ENCODE data around the gene MOXD1. TPM values are rescaled to one million over a fixed set of nuclear protein-coding genes. Genes with fewer than 3 reads are reported as not detected.

MOXD1 gene
- total and polyA plus RNA-seq, 3 experiments from 2014 or later: 0.25 TPM; not detected in 2

- H3K9me3 ChIP-seq (ENCODE audit: low read length): no peaks in the 10 kb centered on the region
- POLR2A ChIA-PET: no interaction called here
- Mint-ChIP-seq H3K36me3 (no peaks in the 10 kb centered on the region), H3K4me3 (no peak overlapping the region), H3K4me1 (peaks cover 0 to 11% (median 9%) of the 10 kb centered on the region in 3 donors), H3K27ac (no peak overlapping the region), H3K27me3 (peaks cover 5 to 27% of the 10 kb centered on the region in 2 donors), H3K9me3 (no peaks in the 10 kb centered on the region)
- H3K27me3 ChIP-seq (ENCODE audit: insufficient read depth, low read length, poor library complexity, severe bottlenecking): no peaks in the 10 kb centered on the region
- DNase-seq: no peak
- no peaks in the 10 kb centered on the region for H3K4me1 ChIP-seq (ENCODE audit: insufficient read depth, low read length)
- H3K4me3 ChIP-seq (ENCODE audit: low read length): no peak overlapping the region
- no peaks in the 10 kb centered on the region for H3K36me3 ChIP-seq (ENCODE audit: insufficient read depth, low read length)
- CTCF ChIA-PET: interaction anchor here (1.1 kb wide), 1 partner anchor 10 kb away, joined by 3 read pairs; no protein-coding TSS in a partner anchor
- no peak overlapping the region for H3K27ac ChIP-seq (ENCODE audit: low read depth, low read length)
These were observed 32.3 kb downstream of the MOXD1 start for GRCh38 chr6:132368916-132369481.

- Mint-ChIP-seq H3K36me3 (peaks cover 0 to 2% (median under 1%) of the 10 kb centered on the region in 3 donors), H3K9me3 (no peaks in the 10 kb centered on the region), H3K27ac (no peak overlapping the region), H3K4me1 (peaks cover 0 to 11% (median 9%) of the 10 kb centered on the region in 3 donors), H3K4me3 (no peak overlapping the region), H3K27me3 (peaks cover 5 to 31% of the 10 kb centered on the region in 2 donors)
- H3K36me3 ChIP-seq (ENCODE audit: insufficient read depth, low read length): no peaks in the 10 kb centered on the region
- no peaks in the 10 kb centered on the region for H3K9me3 ChIP-seq (ENCODE audit: low read length)
- no peak for DNase-seq
- no peaks in the 10 kb centered on the region for H3K4me1 ChIP-seq (ENCODE audit: insufficient read depth, low read length)
- no peak overlapping the region for H3K4me3 ChIP-seq (ENCODE audit: low read length)
- no peak overlapping the region for H3K27ac ChIP-seq (ENCODE audit: low read depth, low read length)
- ChIA-PET POLR2A (no interaction called here), CTCF (no interaction called here)
- H3K27me3 ChIP-seq (ENCODE audit: insufficient read depth, low read length, poor library complexity, severe bottlenecking): no peaks in the 10 kb centered on the region
These were observed 35.9 kb downstream of the MOXD1 start for GRCh38 chr6:132365281-132365907.

DNA sequence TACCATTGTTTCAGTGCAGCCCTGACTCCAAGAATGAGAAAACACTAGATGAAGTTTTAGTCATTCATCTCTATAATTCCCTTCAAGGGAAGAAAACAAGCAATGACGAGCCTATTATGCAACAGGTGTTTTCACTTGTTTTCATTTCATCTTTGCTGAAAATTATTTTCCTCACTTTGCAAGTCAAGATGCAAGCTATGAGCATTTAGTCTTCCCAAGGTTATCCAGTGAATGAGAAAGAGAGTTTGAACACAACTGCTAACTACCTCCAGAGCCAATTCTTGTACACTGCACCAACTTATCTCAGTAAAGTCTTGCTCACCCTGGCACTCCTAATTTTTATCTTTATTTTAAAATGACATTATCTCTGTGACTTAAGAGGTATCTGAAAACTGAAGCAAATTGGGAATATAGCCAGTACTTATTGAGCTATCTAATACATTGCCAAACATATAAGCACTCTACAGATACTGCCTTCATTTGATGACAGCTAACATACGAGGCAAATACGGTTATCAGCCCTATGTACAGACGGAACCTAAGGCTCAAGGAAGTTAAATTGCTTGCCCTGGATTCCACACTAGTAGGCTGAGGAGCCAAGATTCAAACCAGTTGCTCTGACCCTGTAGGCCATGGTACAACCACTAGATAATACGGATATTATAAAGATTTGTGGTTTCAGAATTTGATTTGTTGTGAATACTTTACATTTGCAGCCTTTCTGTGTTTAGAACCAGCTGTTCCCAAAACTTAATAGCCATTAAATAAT is 36.8 kb downstream of the MOXD1 start:
- H3K27ac Mint-ChIP-seq: no peak overlapping the region
- no peaks in the 10 kb centered on the region for H3K4me1 ChIP-seq (ENCODE audit: insufficient read depth, low read length)
- POLR2A ChIA-PET: no interaction called here
- no peaks in the 10 kb centered on the region for H3K9me3 ChIP-seq (ENCODE audit: low read length)
- no peak overlapping the region for H3K27ac ChIP-seq (ENCODE audit: low read depth, low read length)
- H3K36me3 Mint-ChIP-seq: peaks cover 0 to 4% (median 2%) of the 10 kb centered on the region in 3 donors
- CTCF ChIA-PET: no interaction called here
- no peak overlapping the region for H3K4me3 ChIP-seq (ENCODE audit: low read length)
- H3K27me3 ChIP-seq (ENCODE audit: insufficient read depth, low read length, poor library complexity, severe bottlenecking): no peaks in the 10 kb centered on the region
- DNase-seq: no peak
- H3K36me3 ChIP-seq (ENCODE audit: insufficient read depth, low read length): no peaks in the 10 kb centered on the region
- H3K4me3 Mint-ChIP-seq: no peak overlapping the region
- peaks cover 0 to 11% (median 9%) of the 10 kb centered on the region in 3 donors for H3K4me1 Mint-ChIP-seq
- peaks cover 5 to 34% of the 10 kb centered on the region in 2 donors for H3K27me3 Mint-ChIP-seq
- H3K9me3 Mint-ChIP-seq: no peaks in the 10 kb centered on the region

GRCh38 chr6:132362442-132363185 is 38.7 kb downstream of the MOXD1 start:
- Histone ChIP-seq H3K9me3 (ENCODE audit: low read length) (no peaks in the 10 kb centered on the region), H3K36me3 (ENCODE audit: insufficient read depth, low read length) (no peaks in the 10 kb centered on the region), H3K27me3 (ENCODE audit: insufficient read depth, low read length, poor library complexity, severe bottlenecking) (no peaks in the 10 kb centered on the region), H3K4me3 (ENCODE audit: low read length) (no peak overlapping the region), H3K4me1 (ENCODE audit: insufficient read depth, low read length) (no peaks in the 10 kb centered on the region), H3K27ac (ENCODE audit: low read depth, low read length) (no peak overlapping the region)
- no peaks in the 10 kb centered on the region for H3K9me3 Mint-ChIP-seq
- no peak for DNase-seq
- H3K27me3 Mint-ChIP-seq: peaks cover 5 to 22% of the 10 kb centered on the region in 2 donors
- no peak overlapping the region for H3K4me3 Mint-ChIP-seq
- POLR2A ChIA-PET: no interaction called here
- H3K27ac Mint-ChIP-seq: peak overlapping the region in 1 of 8 donors; percentile 16
- H3K36me3 Mint-ChIP-seq: peaks cover 0 to 4% (median 2%) of the 10 kb centered on the region in 3 donors
- CTCF ChIA-PET: no interaction called here
- H3K4me1 Mint-ChIP-seq: peaks cover 0 to 11% (median 9%) of the 10 kb centered on the region in 3 donors

GRCh38 chr6:132361101-132361500 is 40.2 kb downstream of the MOXD1 start:
- no peak overlapping the region for H3K27ac Mint-ChIP-seq
- no peaks in the 10 kb centered on the region for H3K4me1 ChIP-seq (ENCODE audit: insufficient read depth, low read length)
- ChIA-PET POLR2A (no interaction called here), CTCF (no interaction called here)
- peaks cover 5 to 17% of the 10 kb centered on the region in 2 donors for H3K27me3 Mint-ChIP-seq
- peaks cover 2 to 12% (median 9%) of the 10 kb centered on the region in 3 donors for H3K4me1 Mint-ChIP-seq
- no peaks in the 10 kb centered on the region for H3K9me3 Mint-ChIP-seq
- H3K4me3 ChIP-seq (ENCODE audit: low read length): no peak overlapping the region
- no peak overlapping the region for H3K27ac ChIP-seq (ENCODE audit: low read depth, low read length)
- no peak for DNase-seq
- no peak overlapping the region for H3K4me3 Mint-ChIP-seq
- no peaks in the 10 kb centered on the region for H3K36me3 ChIP-seq (ENCODE audit: insufficient read depth, low read length)
- H3K27me3 ChIP-seq (ENCODE audit: insufficient read depth, low read length, poor library complexity, severe bottlenecking): no peaks in the 10 kb centered on the region
- no peaks in the 10 kb centered on the region for H3K9me3 ChIP-seq (ENCODE audit: low read length)
- H3K36me3 Mint-ChIP-seq: peaks cover 0 to 4% (median 2%) of the 10 kb centered on the region in 3 donors

GRCh38 chr6:132359886-132360285 is 41.4 kb downstream of the MOXD1 start:
- H3K4me3 ChIP-seq (ENCODE audit: low read length): no peak overlapping the region
- H3K27ac Mint-ChIP-seq: no peak overlapping the region
- H3K27me3 ChIP-seq (ENCODE audit: insufficient read depth, low read length, poor library complexity, severe bottlenecking): no peaks in the 10 kb centered on the region
- POLR2A ChIA-PET: no interaction called here
- H3K36me3 ChIP-seq (ENCODE audit: insufficient read depth, low read length): no peaks in the 10 kb centered on the region
- no peak overlapping the region for H3K4me3 Mint-ChIP-seq
- DNase-seq: no peak
- no peaks in the 10 kb centered on the region for H3K9me3 ChIP-seq (ENCODE audit: low read length)
- CTCF ChIA-PET: interaction anchor here (1.2 kb wide), 1 partner anchor 8 kb away, joined by 3 read pairs; no protein-coding TSS in a partner anchor
- peaks cover 5 to 14% of the 10 kb centered on the region in 2 donors for H3K27me3 Mint-ChIP-seq
- H3K36me3 Mint-ChIP-seq: peaks cover 0 to 4% (median 2%) of the 10 kb centered on the region in 3 donors
- H3K4me1 ChIP-seq (ENCODE audit: insufficient read depth, low read length): peaks cover 2% of the 10 kb centered on the region
- peaks cover 8 to 10% (median 10%) of the 10 kb centered on the region in 3 donors for H3K4me1 Mint-ChIP-seq
- H3K27ac ChIP-seq (ENCODE audit: low read depth, low read length): no peak overlapping the region
- no peaks in the 10 kb centered on the region for H3K9me3 Mint-ChIP-seq

- Histone ChIP-seq H3K27me3 (ENCODE audit: insufficient read depth, low read length, poor library complexity, severe bottlenecking) (no peaks in the 10 kb centered on the region), H3K4me3 (ENCODE audit: low read length) (no peak overlapping the region), H3K27ac (ENCODE audit: low read depth, low read length) (no peak overlapping the region), H3K9me3 (ENCODE audit: low read length) (no peaks in the 10 kb centered on the region), H3K4me1 (ENCODE audit: insufficient read depth, low read length) (peaks cover 10% of the 10 kb centered on the region), H3K36me3 (ENCODE audit: insufficient read depth, low read length) (no peaks in the 10 kb centered on the region)
- ChIA-PET CTCF (no interaction called here), POLR2A (no interaction called here)
- DNase-seq: no peak
- peaks cover 20 to 28% (median 27%) of the 10 kb centered on the region in 3 donors for H3K4me1 Mint-ChIP-seq
- peaks cover 2 to 25% of the 10 kb centered on the region in 2 donors for H3K27me3 Mint-ChIP-seq
- H3K9me3 Mint-ChIP-seq: no peaks in the 10 kb centered on the region
- H3K36me3 Mint-ChIP-seq: peaks cover 0 to 4% (median 3%) of the 10 kb centered on the region in 3 donors
- H3K27ac Mint-ChIP-seq: no peak overlapping the region
- no peak overlapping the region for H3K4me3 Mint-ChIP-seq
These were observed 44.2 kb downstream of the MOXD1 start for GRCh38 chr6:132357120-132357519.

Data from CD8-positive, alpha-beta memory T cell (primary cell).